ENCODE measurements around the gene MCAT.

- no peak for TF ChIP-seq CTCF (IDR thresholded peaks at IDR 0.05)
- no peak for TF ChIP-seq POLR2AphosphoS5 (IDR thresholded peaks at IDR 0.05)
- TF ChIP-seq POLR2A (IDR thresholded peaks at IDR 0.05) = no peak
Observed at GRCh38 chr22:43127166-43127908, 15.9 kb downstream of the MCAT start.

Measured in breast epithelium (tissue), 3 donors.